Measurements from ENCODE around the gene CCDC60. TPM values are rescaled to one million over a fixed set of nuclear protein-coding genes. Genes with fewer than 3 reads are reported as not detected.

CCDC60 gene
- total RNA-seq, 4 donors from 2014 or later, result not detected

GRCh38 chr12:119415714-119416113 lies 81.2 kb downstream of the CCDC60 start:
- TF ChIP-seq POLR2A (IDR thresholded peaks at IDR 0.05), result no peak
- intact Hi-C loops (cut with DNase I; ENCODE audit: low total_unique reads), result no loop called here
- no peak for DNase-seq (ENCODE audit: low spot score in 2 of 2)
- WGBS, 2 donors, result 47 to 56% methylated on average over 3 of the region's 3 CpGs
- H3K4me3 ChIP-seq (ENCODE audit: low read depth, poor library complexity, severe bottlenecking), result no peak overlapping the region

DNA sequence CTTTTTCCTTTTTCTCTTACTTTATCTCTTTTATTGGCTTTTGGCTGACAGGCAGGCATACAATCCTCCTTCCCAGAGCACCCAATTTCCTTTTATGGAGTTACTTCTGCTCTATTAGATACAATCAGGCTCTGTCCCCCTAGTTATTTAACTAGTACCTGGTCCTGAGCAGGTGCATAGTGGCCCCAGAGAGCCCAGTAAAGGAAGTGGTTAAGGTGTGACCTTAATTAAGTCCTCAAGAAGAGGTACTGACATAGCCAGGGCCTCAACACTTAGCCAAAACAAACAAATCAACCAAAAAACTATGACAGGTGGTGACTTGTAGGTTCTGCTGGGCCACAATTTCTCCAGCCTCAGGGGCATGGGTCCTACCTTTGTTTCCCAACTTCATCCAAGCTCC lies 82.9 kb downstream of the CCDC60 start:
- TF ChIP-seq POLR2A (IDR thresholded peaks at IDR 0.05), result no peak
- TF ChIP-seq, protein P1, sequence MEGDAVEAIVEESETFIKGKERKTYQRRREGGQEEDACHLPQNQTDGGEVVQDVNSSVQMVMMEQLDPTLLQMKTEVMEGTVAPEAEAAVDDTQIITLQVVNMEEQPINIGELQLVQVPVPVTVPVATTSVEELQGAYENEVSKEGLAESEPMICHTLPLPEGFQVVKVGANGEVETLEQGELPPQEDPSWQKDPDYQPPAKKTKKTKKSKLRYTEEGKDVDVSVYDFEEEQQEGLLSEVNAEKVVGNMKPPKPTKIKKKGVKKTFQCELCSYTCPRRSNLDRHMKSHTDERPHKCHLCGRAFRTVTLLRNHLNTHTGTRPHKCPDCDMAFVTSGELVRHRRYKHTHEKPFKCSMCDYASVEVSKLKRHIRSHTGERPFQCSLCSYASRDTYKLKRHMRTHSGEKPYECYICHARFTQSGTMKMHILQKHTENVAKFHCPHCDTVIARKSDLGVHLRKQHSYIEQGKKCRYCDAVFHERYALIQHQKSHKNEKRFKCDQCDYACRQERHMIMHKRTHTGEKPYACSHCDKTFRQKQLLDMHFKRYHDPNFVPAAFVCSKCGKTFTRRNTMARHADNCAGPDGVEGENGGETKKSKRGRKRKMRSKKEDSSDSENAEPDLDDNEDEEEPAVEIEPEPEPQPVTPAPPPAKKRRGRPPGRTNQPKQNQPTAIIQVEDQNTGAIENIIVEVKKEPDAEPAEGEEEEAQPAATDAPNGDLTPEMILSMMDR (IDR thresholded peaks at IDR 0.05), result no peak
- DNase-seq (ENCODE audit: low spot score in 2 of 2), result no peak
- intact Hi-C loops (cut with DNase I; ENCODE audit: low total_unique reads), result no loop called here
- H3K4me3 ChIP-seq (ENCODE audit: low read depth, poor library complexity, severe bottlenecking), result no peak overlapping the region

DNA sequence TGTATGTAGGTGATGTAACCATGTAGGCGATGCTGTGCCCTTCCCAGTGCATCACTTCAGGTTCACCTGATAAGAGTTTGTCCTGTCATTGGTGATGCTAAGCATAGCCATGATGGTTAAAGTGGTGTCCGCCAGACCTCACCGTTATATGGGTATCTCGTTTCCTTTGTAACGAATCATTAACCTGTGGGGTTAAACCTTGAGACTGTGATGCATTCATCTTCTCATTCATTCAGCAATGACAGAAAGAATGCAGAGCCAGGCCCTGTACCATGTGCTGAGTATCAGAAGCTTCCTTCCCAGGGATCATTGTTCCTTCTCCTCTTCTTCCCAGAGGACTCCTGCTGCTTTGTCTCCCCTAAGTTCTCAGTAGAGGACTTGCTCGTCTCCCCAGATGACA lies 84.9 kb downstream of the CCDC60 start:
- intact Hi-C loops (cut with DNase I; ENCODE audit: low total_unique reads), result no loop called here
- no peak overlapping the region for H3K4me3 ChIP-seq (ENCODE audit: low read depth, poor library complexity, severe bottlenecking)
- WGBS, 2 donors, result 72 to 84% methylated on average over 6 of the region's 6 CpGs
- no peak for DNase-seq (ENCODE audit: low spot score in 2 of 2)
- no peak for TF ChIP-seq POLR2A (IDR thresholded peaks at IDR 0.05)
- TF ChIP-seq, protein P1 (IDR thresholded peaks at IDR 0.05), result no peak

- no peak for DNase-seq (ENCODE audit: low spot score in 2 of 2)
- intact Hi-C loops (cut with DNase I; ENCODE audit: low total_unique reads), result no loop called here
- 11 to 23% methylated on average over 2 of the region's 2 CpGs for WGBS, 2 donors
- no peak overlapping the region for H3K4me3 ChIP-seq (ENCODE audit: low read depth, poor library complexity, severe bottlenecking)
- no peak for TF ChIP-seq POLR2A (IDR thresholded peaks at IDR 0.05)
- TF ChIP-seq, protein P1 (IDR thresholded peaks at IDR 0.05), result no peak
Measured at GRCh38 chr12:119423285-119423684, 88.8 kb downstream of the CCDC60 start.

GRCh38 chr12:119425623-119426022 lies 91.1 kb downstream of the CCDC60 start:
- 62 to 84% methylated on average over 3 of the region's 3 CpGs for WGBS, 2 donors
- no peak overlapping the region for H3K4me3 ChIP-seq (ENCODE audit: low read depth, poor library complexity, severe bottlenecking)
- intact Hi-C loops (cut with DNase I; ENCODE audit: low total_unique reads), result no loop called here
- TF ChIP-seq, protein P1 (IDR thresholded peaks at IDR 0.05), result no peak
- TF ChIP-seq POLR2A (IDR thresholded peaks at IDR 0.05), result no peak
- no peak for DNase-seq (ENCODE audit: low spot score in 2 of 2)

DNA sequence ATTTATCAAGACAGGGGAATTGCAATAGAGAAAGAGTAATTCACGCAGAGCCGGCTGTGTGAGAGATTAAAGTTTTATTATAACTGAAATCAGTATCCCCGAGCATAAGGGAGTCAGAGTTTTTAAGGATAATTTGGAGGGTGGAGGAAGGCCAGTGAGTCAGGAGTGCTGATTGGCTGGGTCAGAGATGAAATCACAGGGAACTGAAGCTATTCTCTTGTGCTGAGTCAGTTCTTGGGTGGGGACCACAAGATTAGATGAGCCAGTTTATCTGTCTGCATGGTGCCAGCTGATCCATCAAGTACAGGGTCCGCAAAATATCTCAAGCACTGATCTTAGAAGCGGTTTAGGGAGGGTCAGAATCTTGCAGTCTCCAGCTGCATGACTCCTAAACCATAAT lies 96.6 kb downstream of the CCDC60 start:
- WGBS, 2 donors, result 91% methylated on average over 5 of the region's 5 CpGs
- intact Hi-C loops (cut with DNase I; ENCODE audit: low total_unique reads), result no loop called here
- TF ChIP-seq POLR2A (IDR thresholded peaks at IDR 0.05), result no peak
- TF ChIP-seq, protein P1 (IDR thresholded peaks at IDR 0.05), result no peak
- H3K4me3 ChIP-seq (ENCODE audit: low read depth, poor library complexity, severe bottlenecking), result no peak overlapping the region
- DNase-seq (ENCODE audit: low spot score in 2 of 2), result no peak

Data from lower leg skin (tissue), 4 donors.